K562 (cell line): Measurements from ENCODE around the gene SRRM5. TPM values are rescaled to one million over a fixed set of nuclear protein-coding genes. Genes with fewer than 3 reads are reported as not detected.

Experiments
- CCNT2 ChIP-seq: IDR thresholded peaks from 2 replicates; pipeline ENCODE4 v1.6.1; 2011; ENCODE audit warnings: borderline replicate concordance, low read depth, mild to moderate bottlenecking, moderate library complexity, mixed read lengths, low read length; ENCODE audit not compliant: insufficient read length; ENCODE audit errors: extremely low read depth
- CTBP1 ChIP-seq: fragments of 450-650 bp; IDR thresholded peaks from 2 replicates; pipeline ENCODE4 v1.6.1; 2016; ENCODE audit warnings: borderline replicate concordance
- FUS ChIP-seq: fragments of 200-400 bp; formaldehyde crosslinking; optimal IDR thresholded peaks from 2 replicates; pipeline ENCODE3; 2017; ENCODE audit warnings: low read depth, low read length
- GABPB1 ChIP-seq: sonication (generic); formaldehyde crosslinking; IDR thresholded peaks from 2 replicates; pipeline ENCODE4 v1.8.0; 2022; ENCODE audit warnings: mild to moderate bottlenecking, missing genetic modification reagents
- GTF2A2 ChIP-seq: IDR thresholded peaks from 2 replicates; pipeline ENCODE4 v1.6.1; 2016; ENCODE audit warnings: mild to moderate bottlenecking, missing genetic modification characterization, missing compliant biosample characterization
- HDAC3 ChIP-seq: fragments of 450-650 bp; IDR thresholded peaks from 2 replicates; pipeline ENCODE4 v1.6.1; 2018; ENCODE audit warnings: borderline replicate concordance, mild to moderate bottlenecking, moderate library complexity; ENCODE audit not compliant: partially characterized antibody
- IRF2 ChIP-seq: sonication (generic); formaldehyde crosslinking; IDR thresholded peaks from 2 replicates; pipeline ENCODE4 v1.8.1; 2022; ENCODE audit warnings: mild to moderate bottlenecking, missing genetic modification reagents
- MXD1 ChIP-seq: fragments of 250-450 bp; sonication (Bioruptor Pico); IDR thresholded peaks from 2 replicates; pipeline ENCODE4 v1.8.0; 2021; ENCODE audit warnings: borderline replicate concordance, mild to moderate bottlenecking, moderate library complexity; ENCODE audit not compliant: poor library complexity, severe bottlenecking
- PHB2 ChIP-seq: fragments of 450-650 bp; IDR thresholded peaks from 2 replicates; pipeline ENCODE4 v1.6.1; 2017; ENCODE audit warnings: low read depth
- POLR2AphosphoS5 ChIP-seq: IDR thresholded peaks from 2 replicates; pipeline ENCODE4 v1.6.1; 2011; ENCODE audit warnings: mild to moderate bottlenecking, low read depth, low read length, moderate library complexity; ENCODE audit not compliant: control insufficient read depth, insufficient read depth
- PURB ChIP-seq: sonication (generic); formaldehyde crosslinking; IDR thresholded peaks from 2 replicates; pipeline ENCODE4 v1.9.0; 2021; ENCODE audit warnings: low read depth, mild to moderate bottlenecking, missing genetic modification reagents
- SP1 ChIP-seq: sonication (generic); formaldehyde crosslinking; IDR thresholded peaks from 2 replicates; pipeline ENCODE4 v1.8.1; 2022; ENCODE audit warnings: mild to moderate bottlenecking, missing genetic modification reagents
- TCFL5 ChIP-seq: fragments of 250-450 bp; sonication (Bioruptor Pico); conservative IDR thresholded peaks from 2 replicates; pipeline ENCODE4 v1.6.1; 2021; ENCODE audit warnings: mild to moderate bottlenecking, moderate library complexity, matching md5 sums
- TRIM28 ChIP-seq: fragments of 450-650 bp; IDR thresholded peaks from 2 replicates; pipeline ENCODE4 v1.6.1; 2017
- TSC22D4 ChIP-seq: fragments of 450-650 bp; IDR thresholded peaks from 2 replicates; pipeline ENCODE4 v1.6.1; 2016; ENCODE audit warnings: missing genetic modification characterization, missing biosample characterization, control low read depth
- XRCC3 ChIP-seq: fragments of 450-650 bp; IDR thresholded peaks from 2 replicates; pipeline ENCODE4 v1.6.1; 2017; ENCODE audit warnings: mild to moderate bottlenecking, moderate library complexity
- ZFP1 ChIP-seq: fragments of 450-650 bp; formaldehyde crosslinking; IDR thresholded peaks from 2 replicates; pipeline ENCODE4 v1.4.0; 2020; ENCODE audit warnings: mild to moderate bottlenecking, mixed read lengths
- ZFPM2 ChIP-seq: fragments of 250-450 bp; sonication (Bioruptor Pico); IDR thresholded peaks from 2 replicates; pipeline ENCODE4 v1.5.1; 2022; ENCODE audit warnings: mild to moderate bottlenecking
- ZNF263 ChIP-seq: sonication (generic); formaldehyde crosslinking; IDR thresholded peaks from 2 replicates; pipeline ENCODE4 v1.8.0; 2022; ENCODE audit warnings: mild to moderate bottlenecking, missing genetic modification reagents, borderline replicate concordance
- ZNF324 ChIP-seq: fragments of 250-450 bp; sonication (Bioruptor Pico); IDR thresholded peaks from 2 replicates; pipeline ENCODE4 v1.4.0; 2020; ENCODE audit warnings: mild to moderate bottlenecking
- ZNF561 ChIP-seq: fragments of 450-650 bp; formaldehyde crosslinking; conservative IDR thresholded peaks from 2 replicates; pipeline ENCODE4 v1.4.0; 2020; ENCODE audit warnings: mild to moderate bottlenecking, moderate library complexity
- ZNF79 ChIP-seq: fragments of 250-450 bp; sonication (Bioruptor Pico); IDR thresholded peaks from 2 replicates; pipeline ENCODE4 v1.4.0; 2020; ENCODE audit warnings: low read depth, mild to moderate bottlenecking, moderate library complexity
- polyA plus RNA-seq, 8 experiments: library from polyadenylated mRNA; depleted of rRNA in 4 of 8; stranded (reverse) in 5 of 8; unstranded in 3 of 8; fragments of >200 nt; fragmentation: Nextera tagmentation in 2 of 8; fragmentation: Illumina TruSeq in 1 of 8; extraction: Ambion mirVana in 2 of 8; extraction: Trizol in 1 of 8; gene quantifications; 2 replicates each; pipeline versions ENCODE4 v1.2.1 to v1.2.3, GENCODE V29; 2011 to 2014; ENCODE audit warnings: inconsistent platforms in 1 of 8, missing spikeins in 1 of 8
- total RNA-seq, 7 experiments: library from RNA; depleted of rRNA in 6 of 7; stranded (reverse); fragments of >200 nt in 6 of 7; fragmentation: Illumina TruSeq in 2 of 7; extraction: Trizol in 2 of 7; gene quantifications; 2 replicates each; pipeline versions ENCODE4 v1.2.1 to v1.2.3, GENCODE V29; 2011 to 2021; ENCODE audit warnings: low replicate concordance in 1 of 7
- TF ChIP-seq, protein P1 (sequence below): fragments of 250-450 bp; sonication (Bioruptor Pico); IDR thresholded peaks from 2 replicates; pipeline ENCODE4 v1.8.0; 2022; ENCODE audit warnings: moderate library complexity, mild to moderate bottlenecking, inconsistent platforms
- TF ChIP-seq, protein P2 (sequence below): fragments of 250-450 bp; sonication (Bioruptor Pico); IDR thresholded peaks from 2 replicates; pipeline ENCODE4 v1.5.0; 2021
- TF ChIP-seq, protein P3 (sequence below): conservative IDR thresholded peaks from 2 replicates; pipeline ENCODE4 v1.6.1; 2011; ENCODE audit warnings: low read depth, mild to moderate bottlenecking, low read length; ENCODE audit not compliant: control insufficient read depth

SRRM5 gene
- total and polyA plus RNA-seq, 9 of the 15 experiments (the other 6 are each of a cell fraction or from before 2014, with no cell fraction given) = 0.09 to 0.45 (median 0.18) TPM; not detected in 2

GRCh38 chr19:43619262-43620060 is 7.6 kb downstream of the SRRM5 start, which contains the start of gene ZNF428 (continued):
- TF ChIP-seq, protein P1, sequence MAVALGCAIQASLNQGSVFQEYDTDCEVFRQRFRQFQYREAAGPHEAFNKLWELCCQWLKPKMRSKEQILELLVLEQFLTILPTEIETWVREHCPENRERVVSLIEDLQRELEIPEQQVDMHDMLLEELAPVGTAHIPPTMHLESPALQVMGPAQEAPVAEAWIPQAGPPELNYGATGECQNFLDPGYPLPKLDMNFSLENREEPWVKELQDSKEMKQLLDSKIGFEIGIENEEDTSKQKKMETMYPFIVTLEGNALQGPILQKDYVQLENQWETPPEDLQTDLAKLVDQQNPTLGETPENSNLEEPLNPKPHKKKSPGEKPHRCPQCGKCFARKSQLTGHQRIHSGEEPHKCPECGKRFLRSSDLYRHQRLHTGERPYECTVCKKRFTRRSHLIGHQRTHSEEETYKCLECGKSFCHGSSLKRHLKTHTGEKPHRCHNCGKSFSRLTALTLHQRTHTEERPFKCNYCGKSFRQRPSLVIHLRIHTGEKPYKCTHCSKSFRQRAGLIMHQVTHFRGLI (CRISPR knock-in tag) = no peak
- TF ChIP-seq GTF2A2 (tag) = no peak
- TF ChIP-seq PURB (CRISPR knock-in tag) = no peak
- peak; percentile 38; the same call in 1 of the 2 replicates for TF ChIP-seq ZNF263
- TF ChIP-seq HDAC3 = no peak
- TF ChIP-seq ZNF79 = no peak
- TF ChIP-seq TRIM28 = no peak
- no peak for TF ChIP-seq PHB2
- TF ChIP-seq ZNF324 (CRISPR knock-in tag) = no peak
- TF ChIP-seq MXD1 (CRISPR knock-in tag) = no peak
- TF ChIP-seq GABPB1 (CRISPR knock-in tag) = no peak
- TF ChIP-seq ZFPM2 (CRISPR knock-in tag) = no peak
- TF ChIP-seq, protein P2, sequence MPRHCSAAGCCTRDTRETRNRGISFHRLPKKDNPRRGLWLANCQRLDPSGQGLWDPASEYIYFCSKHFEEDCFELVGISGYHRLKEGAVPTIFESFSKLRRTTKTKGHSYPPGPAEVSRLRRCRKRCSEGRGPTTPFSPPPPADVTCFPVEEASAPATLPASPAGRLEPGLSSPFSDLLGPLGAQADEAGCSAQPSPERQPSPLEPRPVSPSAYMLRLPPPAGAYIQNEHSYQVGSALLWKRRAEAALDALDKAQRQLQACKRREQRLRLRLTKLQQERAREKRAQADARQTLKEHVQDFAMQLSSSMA = no peak; the same call in none of the 2 replicates
- no peak for TF ChIP-seq ZFP1 (CRISPR knock-in tag)
- TF ChIP-seq FUS = peak; percentile 95
- TF ChIP-seq XRCC3 = no peak
- TF ChIP-seq, protein P3, sequence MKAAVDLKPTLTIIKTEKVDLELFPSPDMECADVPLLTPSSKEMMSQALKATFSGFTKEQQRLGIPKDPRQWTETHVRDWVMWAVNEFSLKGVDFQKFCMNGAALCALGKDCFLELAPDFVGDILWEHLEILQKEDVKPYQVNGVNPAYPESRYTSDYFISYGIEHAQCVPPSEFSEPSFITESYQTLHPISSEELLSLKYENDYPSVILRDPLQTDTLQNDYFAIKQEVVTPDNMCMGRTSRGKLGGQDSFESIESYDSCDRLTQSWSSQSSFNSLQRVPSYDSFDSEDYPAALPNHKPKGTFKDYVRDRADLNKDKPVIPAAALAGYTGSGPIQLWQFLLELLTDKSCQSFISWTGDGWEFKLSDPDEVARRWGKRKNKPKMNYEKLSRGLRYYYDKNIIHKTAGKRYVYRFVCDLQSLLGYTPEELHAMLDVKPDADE = peak; percentile 53; the same call in 1 of the 2 replicates
- TF ChIP-seq SP1 (CRISPR knock-in tag) = peak; percentile 68
- TF ChIP-seq ZNF561 = no peak
- TF ChIP-seq IRF2 = no peak
- peak; percentile 11 for TF ChIP-seq POLR2AphosphoS5
- peak; percentile 89 for TF ChIP-seq CTBP1
- TF ChIP-seq CCNT2 = peak; percentile 79
- no peak for TF ChIP-seq TCFL5 (CRISPR knock-in tag)
- TF ChIP-seq TSC22D4 = no peak
